ENCODE results near the gene RCOR1.

- no peak for TF ChIP-seq CTBP1 (IDR thresholded peaks at IDR 0.05; ENCODE audit: borderline replicate concordance)
- TF ChIP-seq ELF4 (IDR thresholded peaks at IDR 0.05), result no peak
- no peak for TF ChIP-seq FOXM1 (IDR thresholded peaks at IDR 0.05; ENCODE audit: borderline replicate concordance)
- no peak for TF ChIP-seq LEF1 (IDR thresholded peaks at IDR 0.05; ENCODE audit: borderline replicate concordance)
- TF ChIP-seq FOXK2 (IDR thresholded peaks at IDR 0.05), result no peak
- TF ChIP-seq ZNF384 (IDR thresholded peaks at IDR 0.05), result no peak
- no peak for TF ChIP-seq ARNT (IDR thresholded peaks at IDR 0.05)
- no peak for TF ChIP-seq BHLHE40 (IDR thresholded peaks at IDR 0.05; ENCODE audit: borderline replicate concordance)
Measured at GRCh38 chr14:102761206-102761605, 168.8 kb downstream of the RCOR1 start.
